PFSK-1 (cell line): ENCODE data around the gene GLE1.

Experiments
- REST ChIP-seq, 2 experiments: IDR thresholded peaks; 2 replicates each; pipeline versions ENCODE4 v1.6.1 to v1.8.0; 2011 to 2012; ENCODE audit warnings: low read depth in 2 of 2, low read length in 2 of 2, control low read depth in 1 of 2, inconsistent platforms in 1 of 2, mild to moderate bottlenecking in 1 of 2, moderate library complexity in 1 of 2; ENCODE audit not compliant: insufficient read depth in 1 of 2
- SIN3A ChIP-seq: IDR thresholded peaks from 2 replicates; pipeline ENCODE4 v1.6.1; 2012; ENCODE audit warnings: mild to moderate bottlenecking, low read length, moderate library complexity, borderline replicate concordance; ENCODE audit not compliant: insufficient read depth
- TAF1 ChIP-seq: IDR thresholded peaks from 2 replicates; pipeline ENCODE4 v1.6.1; 2012; ENCODE audit warnings: low read length, control low read depth, borderline replicate concordance; ENCODE audit not compliant: insufficient read depth

GRCh38 chr9:128555180-128555721 is 50.7 kb downstream of the GLE1 start:
- TF ChIP-seq TAF1 (no peak), REST (IDR thresholded peaks at IDR 0.05; ENCODE audit: insufficient read depth in 1 of 2, low read depth in 2 of 2, low read length in 2 of 2) (no peak), SIN3A (no peak)
